Neural crest cell (in vitro differentiated cells): Measurements from ENCODE around the gene NHS. TPM values are rescaled to one million over a fixed set of nuclear protein-coding genes. Genes with fewer than 3 reads are reported as not detected.

Experiments
- DNase-seq: peaks from one replicate; pipeline ENCODE4 v3.0.0; 2021; ENCODE audit warnings: low read depth, mixed read lengths, low spot score
- H3K27ac Mint-ChIP-seq: one replicate; pipeline ENCODE4 v1.8.0; 2021; ENCODE audit warnings: mild to moderate bottlenecking, mixed read lengths; ENCODE audit not compliant: unreplicated experiment
- H3K27me3 Mint-ChIP-seq: 2 replicates; pipeline ENCODE4 v1.8.0; 2021; ENCODE audit warnings: low read depth, mild to moderate bottlenecking, mixed read lengths
- H3K36me3 Mint-ChIP-seq: 2 replicates; pipeline ENCODE4 v1.8.0; 2021; ENCODE audit warnings: low read depth, mild to moderate bottlenecking, mixed read lengths
- H3K4me1 Mint-ChIP-seq: 2 replicates; pipeline ENCODE4 v1.8.0; 2021; ENCODE audit warnings: mixed read lengths
- H3K4me3 Mint-ChIP-seq: one replicate; pipeline ENCODE4 v1.8.0; 2021; ENCODE audit warnings: mild to moderate bottlenecking, mixed read lengths
- H3K9me3 Mint-ChIP-seq: 2 replicates; pipeline ENCODE4 v1.8.0; 2021; ENCODE audit warnings: mixed read lengths
- total RNA-seq: library from RNA; stranded (reverse); gene quantifications from 2 replicates; pipeline ENCODE4 v1.2.1, GENCODE V29; 2021
- TF ChIP-seq, protein P1 (sequence below): fragments of 200-600 bp; sonication (generic); conservative IDR thresholded peaks from 2 replicates; pipeline ENCODE4 v1.5.0; 2021; ENCODE audit warnings: antibody characterized with exemption, mild to moderate bottlenecking

Gene NHS
- total RNA-seq, 1 donor from 2014 or later = 10.7 TPM

DNA sequence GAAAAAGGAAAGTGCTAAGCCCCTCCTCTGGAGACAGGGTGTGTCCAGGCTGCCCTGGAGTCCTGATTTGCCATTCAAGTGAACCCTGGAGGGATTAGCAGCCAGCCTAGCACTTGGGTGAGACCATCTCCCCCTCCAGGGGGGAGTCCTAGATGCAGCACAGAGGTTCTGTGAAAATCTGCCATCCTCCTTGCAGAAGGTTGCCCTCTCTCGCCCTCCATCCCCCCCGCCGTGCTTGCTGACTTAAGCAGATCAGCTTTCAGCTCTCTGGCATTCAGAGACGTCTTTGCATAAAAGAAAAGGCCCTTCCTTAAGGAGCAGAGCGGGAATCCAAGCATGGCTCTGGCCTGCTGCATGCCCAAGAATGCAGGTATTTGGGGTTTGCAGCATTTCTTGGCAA lies 260.2 kb downstream of the NHS start:
- Mint-ChIP-seq H3K36me3 (no peaks in the 10 kb centered on the region), H3K9me3 (no peaks in the 10 kb centered on the region), H3K27me3 (no peaks in the 10 kb centered on the region), H3K4me1 (peaks cover 37% of the 10 kb centered on the region), H3K27ac (peak overlapping the region; percentile 7), H3K4me3 (peak overlapping the region; percentile 72)
- TF ChIP-seq, protein P1, sequence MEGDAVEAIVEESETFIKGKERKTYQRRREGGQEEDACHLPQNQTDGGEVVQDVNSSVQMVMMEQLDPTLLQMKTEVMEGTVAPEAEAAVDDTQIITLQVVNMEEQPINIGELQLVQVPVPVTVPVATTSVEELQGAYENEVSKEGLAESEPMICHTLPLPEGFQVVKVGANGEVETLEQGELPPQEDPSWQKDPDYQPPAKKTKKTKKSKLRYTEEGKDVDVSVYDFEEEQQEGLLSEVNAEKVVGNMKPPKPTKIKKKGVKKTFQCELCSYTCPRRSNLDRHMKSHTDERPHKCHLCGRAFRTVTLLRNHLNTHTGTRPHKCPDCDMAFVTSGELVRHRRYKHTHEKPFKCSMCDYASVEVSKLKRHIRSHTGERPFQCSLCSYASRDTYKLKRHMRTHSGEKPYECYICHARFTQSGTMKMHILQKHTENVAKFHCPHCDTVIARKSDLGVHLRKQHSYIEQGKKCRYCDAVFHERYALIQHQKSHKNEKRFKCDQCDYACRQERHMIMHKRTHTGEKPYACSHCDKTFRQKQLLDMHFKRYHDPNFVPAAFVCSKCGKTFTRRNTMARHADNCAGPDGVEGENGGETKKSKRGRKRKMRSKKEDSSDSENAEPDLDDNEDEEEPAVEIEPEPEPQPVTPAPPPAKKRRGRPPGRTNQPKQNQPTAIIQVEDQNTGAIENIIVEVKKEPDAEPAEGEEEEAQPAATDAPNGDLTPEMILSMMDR = no peak
- DNase-seq = peak; percentile 70

DNA sequence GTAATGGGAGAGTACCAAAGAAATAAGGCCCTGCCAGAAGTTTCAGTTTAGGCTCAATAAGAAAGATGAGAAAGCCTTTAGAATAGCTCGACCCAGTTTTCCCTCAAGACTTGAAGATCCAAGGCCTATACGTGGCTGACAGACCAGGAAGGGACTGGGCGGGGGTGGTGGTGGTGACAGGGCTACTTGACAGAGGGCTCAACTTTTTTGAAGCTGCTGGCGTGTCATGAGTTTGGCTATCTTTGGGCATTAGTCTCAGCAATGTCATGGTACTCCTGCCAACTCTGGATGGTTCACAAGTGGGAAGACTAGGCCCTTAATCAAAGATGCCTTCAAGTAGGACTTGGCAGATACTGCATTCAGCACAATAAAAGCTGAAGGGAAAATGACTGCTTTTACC lies 262.2 kb downstream of the NHS start:
- Mint-ChIP-seq H3K4me1 (peaks cover 42% of the 10 kb centered on the region), H3K36me3 (no peaks in the 10 kb centered on the region), H3K27me3 (no peaks in the 10 kb centered on the region), H3K9me3 (no peaks in the 10 kb centered on the region), H3K27ac (no peak overlapping the region), H3K4me3 (no peak overlapping the region)
- DNase-seq = no peak
- TF ChIP-seq, protein P1 = no peak

DNA sequence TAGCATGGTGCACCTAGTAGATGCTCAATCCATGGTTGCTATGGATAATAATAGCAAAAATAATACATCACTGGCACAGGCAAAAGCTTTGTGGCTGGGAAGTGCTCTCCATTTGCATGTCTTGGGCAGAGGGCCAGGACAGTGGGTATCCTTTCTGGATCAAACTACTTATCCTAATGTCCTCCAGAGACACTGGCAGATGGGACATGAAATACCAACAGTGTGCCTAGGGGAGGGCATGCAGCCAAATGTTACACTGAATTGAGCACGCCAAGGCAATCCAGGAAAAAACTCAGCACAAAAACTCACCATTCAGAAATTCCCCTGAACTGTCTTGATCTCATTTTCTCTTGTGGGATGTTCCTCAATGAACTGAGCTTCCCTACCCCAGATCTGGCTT lies 263.7 kb downstream of the NHS start:
- Mint-ChIP-seq H3K9me3 (no peaks in the 10 kb centered on the region), H3K27me3 (no peaks in the 10 kb centered on the region), H3K4me3 (no peak overlapping the region), H3K4me1 (peaks cover 32% of the 10 kb centered on the region), H3K27ac (no peak overlapping the region), H3K36me3 (no peaks in the 10 kb centered on the region)
- DNase-seq = no peak
- TF ChIP-seq, protein P1 = no peak

DNA sequence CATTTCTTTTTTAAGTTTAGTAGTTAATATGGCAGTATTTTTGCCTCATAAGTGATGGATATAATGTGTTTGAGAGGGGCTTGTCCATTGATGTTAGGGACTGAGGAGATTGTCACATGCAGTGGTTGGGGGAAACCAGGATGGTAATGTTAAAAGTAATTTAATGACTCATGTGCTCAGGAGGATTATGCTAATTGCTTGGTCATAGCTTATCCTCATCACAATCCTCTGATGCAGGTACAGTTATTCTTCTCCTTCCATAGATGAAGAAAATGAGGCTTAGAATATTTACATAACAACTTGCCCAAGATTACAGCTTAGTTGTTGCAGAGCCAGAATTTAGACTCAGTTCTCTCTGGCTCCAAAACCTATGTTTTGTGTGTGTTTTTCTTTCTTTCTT lies 267.9 kb downstream of the NHS start:
- TF ChIP-seq, protein P1 = no peak
- H3K4me1 Mint-ChIP-seq = peaks cover 6% of the 10 kb centered on the region
- DNase-seq = no peak

DNA sequence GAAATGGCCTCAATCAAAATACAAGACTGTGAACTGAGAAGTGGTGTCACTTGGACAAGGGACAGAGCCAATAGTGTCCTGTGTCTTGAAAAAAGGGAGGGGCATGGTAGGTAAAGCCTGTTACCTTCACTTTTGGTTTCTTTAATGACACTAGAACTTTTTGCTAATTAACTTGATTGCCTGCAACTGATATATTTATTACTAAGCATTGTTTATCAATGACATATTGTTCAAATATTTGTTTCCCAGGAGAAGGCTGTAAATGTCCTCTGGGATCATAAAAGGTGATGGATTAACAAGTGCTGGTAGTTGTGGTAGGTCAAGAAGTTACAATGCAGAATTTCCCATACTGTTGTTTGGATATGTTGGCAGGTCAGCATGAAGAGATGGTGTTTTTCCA lies 268.5 kb downstream of the NHS start:
- no peak for DNase-seq
- Mint-ChIP-seq H3K27me3 (peaks cover 5% of the 10 kb centered on the region), H3K27ac (no peak overlapping the region), H3K36me3 (no peaks in the 10 kb centered on the region), H3K9me3 (no peaks in the 10 kb centered on the region), H3K4me3 (no peak overlapping the region), H3K4me1 (peaks cover 6% of the 10 kb centered on the region)
- TF ChIP-seq, protein P1 = no peak

More for the DNA sequence above, 267.9 kb downstream of the NHS start:
- no peaks in the 10 kb centered on the region for H3K9me3 Mint-ChIP-seq
- H3K27me3 Mint-ChIP-seq = peaks cover 5% of the 10 kb centered on the region
- H3K27ac Mint-ChIP-seq = no peak overlapping the region
- no peak overlapping the region for H3K4me3 Mint-ChIP-seq
- no peaks in the 10 kb centered on the region for H3K36me3 Mint-ChIP-seq

DNA sequence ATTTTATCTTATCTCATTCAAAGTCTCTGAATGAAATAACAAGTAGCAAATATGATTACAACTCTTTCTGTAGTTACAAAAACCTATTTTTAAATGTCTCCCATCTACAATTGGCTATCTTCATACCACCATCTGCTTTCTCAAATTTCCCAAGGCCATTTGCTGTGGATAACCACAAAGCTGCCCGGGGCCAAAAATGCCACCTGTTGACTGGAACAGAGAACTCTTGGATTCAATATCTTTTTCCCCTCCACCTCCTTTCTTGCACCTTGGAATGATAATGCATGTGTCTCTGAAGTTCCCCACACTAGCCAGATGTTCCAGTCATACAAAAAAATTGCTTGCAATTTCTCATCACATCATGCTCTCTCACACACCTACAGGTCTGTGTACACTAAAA lies 269.0 kb downstream of the NHS start:
- Mint-ChIP-seq H3K27ac (no peak overlapping the region), H3K9me3 (no peaks in the 10 kb centered on the region), H3K4me1 (peaks cover 6% of the 10 kb centered on the region), H3K27me3 (peaks cover 5% of the 10 kb centered on the region), H3K4me3 (no peak overlapping the region), H3K36me3 (no peaks in the 10 kb centered on the region)
- TF ChIP-seq, protein P1 = no peak
- no peak for DNase-seq
